Stimulated activated CD8-positive, alpha-beta memory T cell treated with anti-CD3 and anti-CD28 coated beads, Interleukin-2, amount 100 ng/mL, for 1 hour (primary cell): ENCODE data around the gene ZNF597.
"Not testable (repeated sequence)": the region's sequence is repeated elsewhere in the genome, so short reads cannot be mapped to it uniquely, and the experiment has no call there.

Experiments
- DNase-seq, 2 donors: peaks; one replicate each; pipeline ENCODE4 v3.0.0-alpha.2; 2020; ENCODE audit warnings: low read depth in 2 of 2

The ZNF597 gene

GRCh38 chr16:3475604-3476375 is 32.5 kb upstream of the ZNF597 start:
- DNase-seq = no peak

- DNase-seq = not testable (repeated sequence)
These were observed 31.6 kb upstream of the ZNF597 start for GRCh38 chr16:3474870-3475269.

- DNase-seq = no peak
These were observed 31.0 kb upstream of the ZNF597 start for GRCh38 chr16:3474136-3474779.

- not testable (repeated sequence) for DNase-seq
These were observed 30.3 kb upstream of the ZNF597 start for GRCh38 chr16:3473596-3473943.

GRCh38 chr16:3472878-3473595 is 29.7 kb upstream of the ZNF597 start:
- DNase-seq = no peak

- no peak for DNase-seq
These were observed 28.3 kb upstream of the ZNF597 start for GRCh38 chr16:3471518-3472176.

GRCh38 chr16:3470723-3471122 is 27.4 kb upstream of the ZNF597 start:
- DNase-seq = no peak

GRCh38 chr16:3469736-3470135 is 26.4 kb upstream of the ZNF597 start:
- no peak for DNase-seq

GRCh38 chr16:3468501-3468900 is 25.2 kb upstream of the ZNF597 start:
- DNase-seq = no peak

- DNase-seq = no peak
These were observed 24.6 kb upstream of the ZNF597 start for GRCh38 chr16:3467921-3468320.

GRCh38 chr16:3467182-3467581 is 23.9 kb upstream of the ZNF597 start:
- no peak for DNase-seq

GRCh38 chr16:3465911-3466584 is 22.7 kb upstream of the ZNF597 start:
- no peak for DNase-seq

- no peak for DNase-seq
These were observed 22.0 kb upstream of the ZNF597 start for GRCh38 chr16:3465301-3465700.

- DNase-seq = peak; percentile 22 to 35
These were observed 17.8 kb upstream of the ZNF597 start for GRCh38 chr16:3461151-3461550.

- DNase-seq = no peak
These were observed 17.3 kb upstream of the ZNF597 start for GRCh38 chr16:3460585-3460984.

- DNase-seq = no peak
These were observed 16.8 kb upstream of the ZNF597 start for GRCh38 chr16:3460121-3460520.

GRCh38 chr16:3459401-3460090 is 16.2 kb upstream of the ZNF597 start:
- DNase-seq = no peak

- no peak for DNase-seq
These were observed 15.6 kb upstream of the ZNF597 start for GRCh38 chr16:3458852-3459361.

- no peak for DNase-seq
These were observed 15.1 kb upstream of the ZNF597 start for GRCh38 chr16:3458278-3458851.

- DNase-seq = peak; percentile 75 to 81
These were observed 14.3 kb upstream of the ZNF597 start for GRCh38 chr16:3457434-3458252.
